Natural killer cell treated with Interleukin-12 subunit alpha and Interleukin-12 subunit beta and Interleukin-15 and Interleukin-18, amount 100 ng/mL, for 72 hours (primary cell): ENCODE measurements around the gene LRRC8B. TPM values are rescaled to one million over a fixed set of nuclear protein-coding genes. Genes with fewer than 3 reads are reported as not detected.

ENCODE experiments used
- ATAC-seq, 2 donors: fragments of 150-1000 bp; cut with Tn5 transposase in 1 of 2; sonication (Bioruptor Pico), chemical (Tn5 transposase) in 1 of 2; 2 replicates each; pipeline ENCODE4 v1.10.0; 2021
- DNase-seq: peaks from one replicate; pipeline ENCODE4 v3.0.0; 2022; ENCODE audit warnings: low spot score
- H3K27ac Mint-ChIP-seq, 2 donors: 1 replicate in 1 of 2; 2 replicates in 1 of 2; pipeline ENCODE4 v1.8.0; 2022; ENCODE audit warnings: mixed read lengths in 2 of 2, mild to moderate bottlenecking in 1 of 2, moderate library complexity in 1 of 2
- H3K27me3 Mint-ChIP-seq, 2 donors: 1 replicate in 1 of 2; 2 replicates in 1 of 2; pipeline ENCODE4 v1.8.0; 2022; ENCODE audit warnings: mixed read lengths in 2 of 2
- H3K36me3 Mint-ChIP-seq: one replicate; pipeline ENCODE4 v1.8.0; 2022; ENCODE audit warnings: mixed read lengths
- H3K4me1 Mint-ChIP-seq, 2 donors: 1 replicate in 1 of 2; 2 replicates in 1 of 2; pipeline ENCODE4 v1.8.0; 2022; ENCODE audit warnings: low read depth in 2 of 2, mixed read lengths in 2 of 2, mild to moderate bottlenecking in 1 of 2
- H3K4me3 Mint-ChIP-seq: one replicate; pipeline ENCODE4 v1.8.0; 2022; ENCODE audit warnings: mixed read lengths
- H3K9me3 Mint-ChIP-seq: 2 replicates; pipeline ENCODE4 v1.8.0; 2022; ENCODE audit warnings: mixed read lengths
- total RNA-seq, 2 donors: library from RNA; stranded (reverse); gene quantifications; one replicate each; pipeline ENCODE4 v1.2.3, GENCODE V29; 2022

The LRRC8B gene
- total RNA-seq, 2 donors from 2014 or later = 11.1 to 15.3 TPM

DNA sequence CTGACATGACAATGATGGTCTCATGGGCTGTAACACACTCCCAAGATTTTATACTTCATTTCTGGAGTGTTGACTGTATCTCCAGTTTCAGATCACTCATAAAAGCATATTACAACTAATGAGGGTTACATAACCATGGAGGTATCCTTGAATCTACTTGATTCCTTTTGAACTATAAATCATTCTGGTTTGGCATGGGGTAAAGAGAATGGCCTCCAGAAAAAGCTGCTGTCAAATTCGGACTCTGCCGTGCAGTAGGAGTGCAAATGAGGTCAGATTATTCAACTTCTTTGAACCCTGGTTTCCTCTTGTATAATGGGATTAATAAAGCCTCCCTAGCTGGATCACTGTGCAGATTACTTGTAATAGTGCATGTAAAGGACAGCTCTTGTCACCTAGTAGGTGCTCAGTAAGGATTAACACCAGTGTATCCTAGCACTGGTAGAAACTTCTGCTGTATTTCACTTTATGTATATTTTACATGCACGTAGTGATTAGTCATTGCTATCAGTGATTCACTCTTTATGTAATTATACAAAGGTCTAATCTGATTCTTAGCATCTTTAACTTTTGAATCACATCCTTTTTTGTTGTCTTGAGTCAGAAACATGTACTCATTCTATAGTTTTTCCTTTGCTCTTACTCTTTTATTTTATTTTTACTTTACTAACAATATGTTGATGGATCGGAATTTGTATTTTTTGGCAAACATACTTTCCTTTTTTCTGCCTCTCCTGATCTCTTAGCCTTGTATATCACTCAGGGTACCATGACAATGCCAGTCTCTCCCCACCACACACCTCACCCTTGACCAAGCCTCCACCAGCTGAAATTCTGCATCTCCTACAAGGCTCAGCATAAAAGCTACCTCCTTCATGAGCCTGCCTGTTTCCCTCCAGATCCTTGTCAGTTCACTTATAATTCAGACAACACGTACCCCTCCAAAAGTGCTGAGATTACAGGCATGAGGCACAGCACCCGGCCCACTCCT is 111.5 kb downstream of the LRRC8B start:
- ATAC-seq (no peak), DNase-seq (no peak)
- Mint-ChIP-seq H3K27me3 (no peaks in the 10 kb centered on the region), H3K9me3 (no peaks in the 10 kb centered on the region), H3K36me3 (no peaks in the 10 kb centered on the region), H3K27ac (peak overlapping the region; percentile 54 to 63), H3K4me3 (peak overlapping the region; percentile 15), H3K4me1 (peaks cover 36 to 61% of the 10 kb centered on the region in 2 donors)

DNA sequence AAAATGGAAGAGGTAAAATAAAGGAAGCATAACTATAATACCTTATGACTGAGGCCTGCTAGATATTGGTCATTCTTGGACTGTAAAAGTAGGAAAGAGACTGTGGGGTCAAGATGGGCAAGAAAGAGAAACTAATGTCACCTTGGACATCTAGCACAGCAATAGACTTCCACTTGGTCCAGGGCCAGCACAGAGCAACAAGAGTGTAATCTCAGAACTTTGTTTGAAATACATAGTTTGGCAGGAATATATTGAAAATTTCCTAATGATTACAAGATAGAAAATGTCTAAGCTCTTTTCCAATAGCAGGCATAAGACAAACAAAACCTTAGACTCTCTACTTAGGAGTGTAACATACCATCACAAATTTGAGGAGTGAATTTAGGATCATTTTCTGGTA is 112.9 kb downstream of the LRRC8B start:
- no peak for DNase-seq
- no peaks in the 10 kb centered on the region for H3K27me3 Mint-ChIP-seq
- H3K36me3 Mint-ChIP-seq = no peaks in the 10 kb centered on the region
- ATAC-seq = no peak
- H3K4me1 Mint-ChIP-seq = peaks cover 37 to 54% of the 10 kb centered on the region in 2 donors
- peak overlapping the region in 1 of 2 donors; percentile 63 for H3K27ac Mint-ChIP-seq
- H3K4me3 Mint-ChIP-seq = no peak overlapping the region
- no peaks in the 10 kb centered on the region for H3K9me3 Mint-ChIP-seq

DNA sequence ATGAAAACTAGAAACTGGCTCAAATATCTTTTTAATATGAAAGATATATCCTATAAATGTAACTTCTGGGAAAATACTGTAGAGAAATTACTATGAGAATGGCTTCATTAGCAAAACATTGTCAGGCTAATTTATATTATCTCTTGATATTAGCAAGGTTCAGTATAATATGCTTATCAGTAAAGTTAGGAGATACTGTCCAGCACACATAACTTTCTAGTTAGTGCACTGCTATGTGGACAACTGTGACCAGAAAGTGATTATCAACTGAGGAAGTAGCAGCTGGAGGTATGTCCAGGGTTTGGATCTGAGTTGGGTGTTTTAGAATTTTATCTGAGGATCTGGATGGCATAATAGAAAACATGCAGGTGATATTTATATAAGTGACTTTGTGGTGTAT is 115.8 kb downstream of the LRRC8B start:
- H3K27me3 Mint-ChIP-seq = no peaks in the 10 kb centered on the region
- H3K4me3 Mint-ChIP-seq = no peak overlapping the region
- H3K36me3 Mint-ChIP-seq = peaks cover 6% of the 10 kb centered on the region
- H3K4me1 Mint-ChIP-seq = peaks cover 31 to 39% of the 10 kb centered on the region in 2 donors
- ATAC-seq (no peak), DNase-seq (no peak)
- no peaks in the 10 kb centered on the region for H3K9me3 Mint-ChIP-seq
- peak overlapping the region in 1 of 2 donors; percentile 4 for H3K27ac Mint-ChIP-seq

DNA sequence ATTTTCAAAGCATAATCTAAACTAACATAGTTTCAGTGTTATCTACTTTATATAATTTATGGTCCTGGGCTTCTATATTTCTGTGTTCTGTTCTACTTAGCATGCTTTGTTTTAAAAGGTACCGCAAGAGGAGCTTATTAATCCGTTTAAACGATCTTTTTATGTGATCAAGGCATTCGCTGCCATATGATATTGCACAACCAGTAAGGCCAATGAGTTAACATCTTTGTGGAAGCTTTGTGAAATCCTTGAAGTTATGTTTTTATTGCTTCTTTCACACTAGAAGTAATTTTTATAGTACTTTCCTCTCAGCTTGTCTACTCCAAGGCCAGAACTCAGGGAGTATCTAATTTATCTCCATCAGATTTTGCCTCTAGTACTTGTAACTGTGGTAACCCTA is 117.2 kb downstream of the LRRC8B start:
- Mint-ChIP-seq H3K4me1 (peaks cover 21 to 27% of the 10 kb centered on the region in 2 donors), H3K27me3 (no peaks in the 10 kb centered on the region), H3K9me3 (no peaks in the 10 kb centered on the region), H3K4me3 (no peak overlapping the region), H3K36me3 (peaks cover 13% of the 10 kb centered on the region), H3K27ac (peak overlapping the region in 1 of 2 donors; percentile 65)
- DNase-seq = no peak
- ATAC-seq = no peak

DNA sequence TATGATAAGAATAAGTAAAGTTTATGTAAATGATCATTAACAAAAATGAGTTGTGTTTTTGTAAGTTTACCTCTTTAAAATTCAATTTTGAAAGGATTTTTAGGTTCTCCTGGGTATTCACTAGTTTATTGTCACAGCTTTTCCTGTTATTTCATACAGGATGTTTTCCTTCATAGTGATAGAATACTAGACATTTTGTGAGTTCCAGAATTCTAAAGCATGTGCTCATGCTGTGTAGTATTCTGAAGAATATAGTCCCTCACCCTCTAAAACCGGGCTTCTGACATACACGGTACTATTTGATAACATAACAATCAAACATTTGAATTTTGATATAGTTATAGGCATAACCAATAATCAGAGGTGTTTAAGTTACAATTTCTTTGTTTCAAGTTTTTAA is 118.9 kb downstream of the LRRC8B start:
- H3K27ac Mint-ChIP-seq = no peak overlapping the region
- H3K4me3 Mint-ChIP-seq = no peak overlapping the region
- peaks cover 11 to 17% of the 10 kb centered on the region in 2 donors for H3K4me1 Mint-ChIP-seq
- H3K36me3 Mint-ChIP-seq = peaks cover 13% of the 10 kb centered on the region
- DNase-seq (no peak), ATAC-seq (no peak)
- H3K27me3 Mint-ChIP-seq = no peaks in the 10 kb centered on the region
- no peaks in the 10 kb centered on the region for H3K9me3 Mint-ChIP-seq

DNA sequence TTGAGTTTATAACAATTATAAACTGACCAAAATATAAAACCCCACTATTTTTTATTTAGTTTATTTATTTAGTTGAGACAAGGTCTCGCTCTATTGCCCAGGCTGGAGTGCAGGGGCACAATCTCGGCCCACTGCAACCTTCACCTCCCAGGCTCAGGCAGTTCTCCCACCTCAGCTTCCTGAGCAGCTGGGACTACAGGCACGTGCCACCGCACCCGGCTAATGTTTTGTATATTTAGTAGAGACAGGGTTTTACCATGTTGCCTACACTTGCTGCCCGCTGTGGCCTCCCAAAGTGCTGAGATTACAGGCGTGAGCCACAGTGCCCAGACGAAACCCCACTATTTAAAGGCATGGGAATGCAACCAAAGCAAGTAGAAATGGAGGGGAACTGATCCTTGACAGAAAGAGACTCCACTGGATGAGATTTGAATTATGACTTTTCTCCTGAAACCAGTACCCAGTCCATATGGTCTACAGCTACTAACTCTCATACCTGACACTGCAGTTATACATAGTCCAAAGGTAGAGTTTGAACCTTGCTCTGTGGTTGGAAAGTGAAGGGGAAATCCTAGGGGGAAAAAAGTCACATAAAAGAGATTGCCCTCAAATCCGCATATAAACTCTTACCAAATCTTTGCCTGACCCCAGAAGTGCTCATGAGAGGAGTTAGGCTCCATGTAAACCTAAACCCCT is 119.6 kb downstream of the LRRC8B start:
- Mint-ChIP-seq H3K4me1 (peaks cover 14 to 20% of the 10 kb centered on the region in 2 donors), H3K4me3 (no peak overlapping the region), H3K27ac (no peak overlapping the region), H3K27me3 (no peaks in the 10 kb centered on the region), H3K36me3 (peaks cover 13% of the 10 kb centered on the region), H3K9me3 (no peaks in the 10 kb centered on the region)
- DNase-seq (no peak), ATAC-seq (no peak)

DNA sequence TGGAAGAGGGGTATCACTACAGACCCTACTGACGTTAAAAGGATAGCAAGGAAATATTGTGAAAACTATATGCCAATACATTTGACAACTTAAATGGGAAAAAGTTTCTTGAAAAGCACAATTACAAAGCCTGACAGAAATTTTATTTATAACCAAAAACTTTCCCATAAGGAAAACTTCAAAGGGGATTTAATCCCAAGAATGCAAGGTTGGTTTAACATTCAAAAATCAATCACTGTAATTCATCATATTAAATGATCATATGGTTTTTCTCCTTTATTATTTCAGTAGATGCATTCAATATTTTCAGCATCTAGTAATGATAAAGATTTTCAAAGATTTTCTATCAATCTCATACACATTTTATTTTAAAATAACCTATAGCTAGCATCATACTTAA is 121.6 kb downstream of the LRRC8B start:
- Mint-ChIP-seq H3K27ac (no peak overlapping the region), H3K4me3 (no peak overlapping the region), H3K9me3 (no peaks in the 10 kb centered on the region), H3K36me3 (peaks cover 13% of the 10 kb centered on the region), H3K27me3 (no peaks in the 10 kb centered on the region), H3K4me1 (peaks cover 22 to 23% of the 10 kb centered on the region in 2 donors)
- DNase-seq = no peak
- no peak for ATAC-seq

Other genes with a start within 250 kb of the LRRC8B start
- gene GBP6, start 160.8 kb upstream of the LRRC8B start, total RNA-seq = under 1 TPM; 0.19 to 0.22 TPM
- 10 to 100 TPM; 15.8 to 25.4 TPM for gene LRRC8C, start 108.3 kb downstream of the LRRC8B start, total RNA-seq